Measurements from ENCODE around the gene SMC3. TPM values are rescaled to one million over a fixed set of nuclear protein-coding genes. Genes with fewer than 3 reads are reported as not detected.
"Not testable (repeated sequence)": the region's sequence is repeated elsewhere in the genome, so short reads cannot be mapped to it uniquely, and the experiment has no call there.

Gene SMC3
- total RNA-seq, 3 donors from 2014 or later, result 26.6 to 37.8 (median 37.0) TPM

- TF ChIP-seq POLR2AphosphoS5 (IDR thresholded peaks at IDR 0.05) (no peak), POLR2A (IDR thresholded peaks at IDR 0.05) (no peak), CTCF (IDR thresholded peaks at IDR 0.05) (no peak)
- DNase-seq (ENCODE audit: low spot score in 2 of 2), result no peak
- H3K27me3 ChIP-seq, result no peaks in the 10 kb centered on the region
- H3K4me1 ChIP-seq, result no peaks in the 10 kb centered on the region
- no peak overlapping the region for H3K27ac ChIP-seq
- no peaks in the 10 kb centered on the region for H3K36me3 ChIP-seq
- intact Hi-C loops (cut with DNase I; ENCODE audit: low total_unique reads), result no loop called here
- H3K9me3 ChIP-seq, result no peaks in the 10 kb centered on the region
- H3K4me3 ChIP-seq, result no peak overlapping the region
These were observed 42.6 kb upstream of the SMC3 start for GRCh38 chr10:110524859-110525232.

GRCh38 chr10:110525349-110526260, 41.9 kb upstream of the SMC3 start:
- no peak overlapping the region for H3K27ac ChIP-seq
- TF ChIP-seq POLR2A (IDR thresholded peaks at IDR 0.05) (no peak), CTCF (IDR thresholded peaks at IDR 0.05) (no peak), POLR2AphosphoS5 (IDR thresholded peaks at IDR 0.05) (no peak)
- DNase-seq (ENCODE audit: low spot score in 2 of 2), result no peak

GRCh38 chr10:110527731-110528171, 39.7 kb upstream of the SMC3 start:
- Histone ChIP-seq H3K27ac (no peak overlapping the region), H3K4me3 (no peak overlapping the region), H3K9me3 (no peaks in the 10 kb centered on the region), H3K27me3 (no peaks in the 10 kb centered on the region), H3K36me3 (no peaks in the 10 kb centered on the region), H3K4me1 (no peaks in the 10 kb centered on the region)
- no peak for TF ChIP-seq POLR2A (IDR thresholded peaks at IDR 0.05)
- TF ChIP-seq CTCF (IDR thresholded peaks at IDR 0.05), result no peak
- TF ChIP-seq POLR2AphosphoS5 (IDR thresholded peaks at IDR 0.05), result no peak
- intact Hi-C loops (cut with DNase I; ENCODE audit: low total_unique reads), result no loop called here
- no peak for DNase-seq (ENCODE audit: low spot score in 2 of 2)

More at GRCh38 chr10:110525349-110526260, 41.9 kb upstream of the SMC3 start:
- intact Hi-C loops (cut with DNase I; ENCODE audit: low total_unique reads), result no loop called here
- no peak overlapping the region for H3K4me3 ChIP-seq
- no peaks in the 10 kb centered on the region for H3K4me1 ChIP-seq
- no peaks in the 10 kb centered on the region for H3K9me3 ChIP-seq
- H3K27me3 ChIP-seq, result no peaks in the 10 kb centered on the region
- H3K36me3 ChIP-seq, result no peaks in the 10 kb centered on the region

- no peaks in the 10 kb centered on the region for H3K27me3 ChIP-seq
- TF ChIP-seq POLR2A (IDR thresholded peaks at IDR 0.05) (no peak), CTCF (IDR thresholded peaks at IDR 0.05) (no peak), POLR2AphosphoS5 (IDR thresholded peaks at IDR 0.05) (no peak)
- H3K4me1 ChIP-seq, result no peaks in the 10 kb centered on the region
- no peaks in the 10 kb centered on the region for H3K36me3 ChIP-seq
- H3K27ac ChIP-seq, result no peak overlapping the region
- no peak overlapping the region for H3K4me3 ChIP-seq
- H3K9me3 ChIP-seq, result no peaks in the 10 kb centered on the region
- no peak for DNase-seq (ENCODE audit: low spot score in 2 of 2)
- intact Hi-C loops (cut with DNase I; ENCODE audit: low total_unique reads), result no loop called here
These were observed 39.1 kb upstream of the SMC3 start for GRCh38 chr10:110528224-110528996.

GRCh38 chr10:110528997-110529524, 38.4 kb upstream of the SMC3 start:
- intact Hi-C loops (cut with DNase I; ENCODE audit: low total_unique reads); H3K9me3 ChIP-seq; H3K36me3 ChIP-seq; DNase-seq (ENCODE audit: low spot score in 2 of 2); H3K27me3 ChIP-seq; H3K4me3 ChIP-seq; H3K4me1 ChIP-seq: not testable (repeated sequence)
- H3K27ac ChIP-seq, result peak overlapping the region in 1 of 2 donors; percentile 25

Data from breast epithelium (tissue), 4 donors.